Retinal pigment epithelial cell (primary cell): ENCODE results near the gene KRTAP10-6.
"Not testable (repeated sequence)": the region's sequence is repeated elsewhere in the genome, so short reads cannot be mapped to it uniquely, and the experiment has no call there.

ENCODE experiments used
- DNase-seq: peaks from one replicate; pipeline ENCODE4 v3.0.0-alpha.2; 2010; ENCODE audit warnings: low read depth
- H3K4me3 ChIP-seq: 2 replicates; pipeline ENCODE4 v1.5.1; 2011; ENCODE audit warnings: mild to moderate bottlenecking, low read length, control low read depth, moderate library complexity
- CTCF ChIP-seq: conservative IDR thresholded peaks from 2 replicates; pipeline ENCODE4 v1.5.1; 2011; ENCODE audit warnings: low read depth, low read length, control low read depth, inconsistent platforms

Gene KRTAP10-6

GRCh38 chr21:44632067-44632466, 39.8 kb upstream of the KRTAP10-6 start:
- no peak for DNase-seq
- TF ChIP-seq CTCF = no peak

DNA sequence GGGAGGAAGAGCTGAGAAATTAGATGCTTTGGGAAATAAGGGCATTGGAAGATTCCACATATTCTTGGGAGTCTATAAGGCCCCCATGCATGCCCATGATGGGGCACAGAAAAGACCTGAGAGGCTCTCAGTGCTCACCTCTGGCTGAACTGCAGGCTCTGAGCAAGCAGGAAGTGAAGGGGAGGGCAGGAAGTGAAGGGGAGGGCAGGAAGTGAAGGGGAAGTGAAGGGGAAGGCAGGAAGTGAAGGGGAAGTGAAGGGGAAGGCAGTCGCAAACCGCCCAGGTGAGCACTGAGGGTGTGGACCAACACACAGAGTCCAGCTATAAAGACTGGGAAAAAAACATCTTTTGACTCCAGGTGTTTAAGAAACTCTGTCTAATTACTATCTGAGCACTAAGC, 38.1 kb upstream of the KRTAP10-6 start:
- TF ChIP-seq CTCF = no peak
- no peak overlapping the region for H3K4me3 ChIP-seq
- no peak for DNase-seq

More at GRCh38 chr21:44632067-44632466, 39.8 kb upstream of the KRTAP10-6 start:
- H3K4me3 ChIP-seq = no peak overlapping the region

- H3K4me3 ChIP-seq = no peak overlapping the region
- no peak for DNase-seq
- no peak for TF ChIP-seq CTCF
Observed at GRCh38 chr21:44628707-44629391, 36.5 kb upstream of the KRTAP10-6 start.

- DNase-seq, H3K4me3 ChIP-seq: not testable (repeated sequence)
Observed at GRCh38 chr21:44627831-44628233, 35.5 kb upstream of the KRTAP10-6 start.

DNA sequence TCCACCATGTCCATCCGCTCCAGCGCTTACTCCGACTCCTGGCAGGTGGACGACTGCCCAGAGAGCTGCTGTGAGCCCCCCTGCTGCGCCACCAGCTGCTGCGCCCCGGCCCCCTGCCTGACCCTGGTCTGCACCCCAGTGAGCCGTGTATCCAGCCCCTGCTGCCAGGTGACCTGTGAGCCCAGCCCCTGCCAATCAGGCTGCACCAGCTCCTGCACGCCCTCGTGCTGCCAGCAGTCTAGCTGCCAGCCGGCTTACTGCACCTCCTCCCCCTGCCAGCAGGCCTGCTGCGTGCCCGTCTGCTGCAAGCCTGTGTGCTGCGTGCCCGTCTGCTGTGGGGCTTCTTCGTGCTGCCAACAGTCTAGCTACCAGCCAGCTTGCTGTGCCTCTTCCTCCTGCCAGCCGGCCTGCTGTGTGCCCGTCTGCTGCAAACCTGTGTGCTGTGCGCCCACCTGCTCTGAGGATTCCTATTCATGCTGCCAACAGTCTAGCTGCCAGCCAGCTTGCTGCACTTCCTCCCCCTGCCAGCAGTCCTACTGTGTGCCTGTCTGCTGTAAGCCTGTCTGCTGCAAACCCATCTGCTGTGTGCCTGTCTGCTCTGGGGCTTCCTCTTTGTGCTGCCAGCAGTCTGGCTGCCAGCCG, 35.0 kb upstream of the KRTAP10-6 start:
- H3K4me3 ChIP-seq, DNase-seq: not testable (repeated sequence)

DNA sequence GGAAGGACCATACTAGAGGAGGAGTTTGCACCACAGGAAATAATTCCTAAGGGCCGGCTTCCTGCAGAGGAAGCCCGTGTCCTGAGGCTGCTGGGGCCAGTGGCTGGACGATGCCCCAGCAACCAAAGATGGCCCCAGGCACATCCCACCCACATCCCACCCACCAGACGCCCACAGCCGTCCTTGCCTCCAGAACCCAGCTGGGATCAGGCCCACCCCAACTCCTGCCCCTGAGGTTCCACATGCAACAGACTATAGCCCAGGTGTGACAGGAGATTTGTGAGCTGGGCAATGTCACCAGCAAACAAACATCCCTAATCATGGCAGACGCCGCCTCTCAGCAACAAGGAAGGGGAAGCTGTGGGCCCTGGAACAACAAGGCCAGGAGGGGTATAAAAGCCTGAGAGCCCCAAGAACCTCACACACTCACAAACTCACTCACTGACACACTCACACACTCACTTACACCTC, 34.4 kb upstream of the KRTAP10-6 start, which contains the start of gene KRTAP10-9:
TSS of gene KRTAP10-9 (plus strand) at position 421 of the 471 bp plus-strand sequence. CDS start 79 bp downstream, outside the sequence.
- H3K4me3 ChIP-seq = no peak within 1 kb of the TSS
- no peak for TF ChIP-seq CTCF
- no peak for DNase-seq

DNA sequence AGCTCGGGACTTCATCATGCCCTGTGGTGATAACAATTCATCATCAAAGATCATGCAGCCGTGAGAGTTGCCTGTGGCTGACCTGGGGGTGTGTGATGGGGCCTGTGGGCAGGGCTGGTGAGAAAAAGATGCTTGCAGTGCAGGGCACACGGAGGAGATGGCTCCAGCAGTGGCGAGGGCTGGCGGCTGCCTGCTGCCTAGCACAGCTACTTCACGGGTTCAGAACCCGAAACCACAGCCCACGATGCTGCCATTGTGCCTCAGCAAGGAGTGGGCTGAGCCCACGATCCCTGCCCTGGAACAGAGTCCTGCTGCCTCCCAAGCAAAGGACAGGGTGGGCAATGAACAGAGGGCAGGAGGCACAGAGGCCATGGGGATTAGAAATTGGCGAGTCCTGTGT, 34.0 kb upstream of the KRTAP10-6 start:
- no peak for TF ChIP-seq CTCF
- no peak overlapping the region for H3K4me3 ChIP-seq
- DNase-seq = no peak

DNA sequence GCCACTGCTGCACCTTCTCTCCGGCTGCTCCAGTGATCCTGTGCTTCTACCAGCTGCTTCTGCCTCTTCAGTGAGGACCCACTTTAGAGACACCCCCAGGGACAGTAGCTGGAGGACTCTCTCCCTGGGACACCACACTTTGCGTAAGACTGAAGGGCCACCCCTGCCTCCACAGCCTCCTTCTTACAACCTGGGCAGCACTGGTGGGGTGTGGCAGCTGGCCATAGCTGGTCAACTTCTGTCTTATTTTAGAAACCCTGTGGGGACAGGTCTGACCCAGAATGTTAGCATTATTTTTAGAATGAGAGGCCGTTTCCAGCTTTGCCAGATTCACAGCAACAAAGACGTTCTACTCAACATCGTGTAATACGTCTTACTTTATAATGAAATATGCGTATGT, 33.5 kb upstream of the KRTAP10-6 start:
- DNase-seq = no peak
- TF ChIP-seq CTCF = no peak
- no peak overlapping the region for H3K4me3 ChIP-seq
